HG02610 (cell line): ENCODE data around the gene CPN1.
"Not testable (repeated sequence)": the region's sequence is repeated elsewhere in the genome, so short reads cannot be mapped to it uniquely, and the experiment has no call there.

Source experiments
- ATAC-seq: cut with Tn5 transposase; IDR thresholded peaks from one replicate; pipeline ENCODE4 v1.9.1; 2021; ENCODE audit warnings: mild to moderate bottlenecking, moderate library complexity; ENCODE audit not compliant: unreplicated experiment

Gene CPN1

DNA sequence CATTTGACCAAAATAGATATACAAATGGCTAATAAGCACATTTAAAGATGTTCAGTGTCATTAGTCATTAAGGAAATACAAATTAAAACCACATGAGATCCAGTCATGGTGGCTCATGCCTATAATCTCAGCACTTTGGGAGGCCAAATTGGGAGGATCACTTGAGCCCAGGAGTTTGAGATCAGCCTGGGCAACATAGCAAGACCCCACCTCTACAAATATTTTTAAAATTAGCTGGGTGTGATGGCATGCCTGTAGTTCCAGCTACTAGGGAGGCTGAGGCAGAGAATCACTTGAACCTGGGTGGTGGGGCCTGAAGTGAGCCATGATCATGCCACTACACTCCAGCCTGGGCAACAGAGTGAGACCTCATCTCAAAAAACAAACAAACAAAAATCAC lies 607 bp upstream of the CPN1 start:
- not testable (repeated sequence) for ATAC-seq

DNA sequence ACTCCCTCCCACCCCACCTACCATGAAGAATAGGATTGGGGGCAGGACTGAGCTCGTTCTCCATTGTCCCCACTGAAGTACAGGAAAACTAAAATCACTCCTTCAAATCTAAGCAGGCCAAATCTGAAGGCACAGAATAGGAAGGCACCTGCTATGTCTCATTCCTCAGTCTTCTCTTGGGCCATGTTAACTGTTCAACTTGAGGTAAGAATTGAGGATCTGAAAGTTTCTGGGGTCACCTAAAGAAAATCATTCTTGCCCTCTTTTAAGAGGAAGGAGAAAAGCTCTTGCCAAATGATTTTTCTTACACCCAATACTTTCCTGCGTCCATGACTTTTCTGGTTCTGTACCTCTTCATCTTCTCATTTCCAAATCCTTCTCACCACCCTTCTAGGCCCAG lies 4.9 kb downstream of the CPN1 start:
- ATAC-seq, result no peak

DNA sequence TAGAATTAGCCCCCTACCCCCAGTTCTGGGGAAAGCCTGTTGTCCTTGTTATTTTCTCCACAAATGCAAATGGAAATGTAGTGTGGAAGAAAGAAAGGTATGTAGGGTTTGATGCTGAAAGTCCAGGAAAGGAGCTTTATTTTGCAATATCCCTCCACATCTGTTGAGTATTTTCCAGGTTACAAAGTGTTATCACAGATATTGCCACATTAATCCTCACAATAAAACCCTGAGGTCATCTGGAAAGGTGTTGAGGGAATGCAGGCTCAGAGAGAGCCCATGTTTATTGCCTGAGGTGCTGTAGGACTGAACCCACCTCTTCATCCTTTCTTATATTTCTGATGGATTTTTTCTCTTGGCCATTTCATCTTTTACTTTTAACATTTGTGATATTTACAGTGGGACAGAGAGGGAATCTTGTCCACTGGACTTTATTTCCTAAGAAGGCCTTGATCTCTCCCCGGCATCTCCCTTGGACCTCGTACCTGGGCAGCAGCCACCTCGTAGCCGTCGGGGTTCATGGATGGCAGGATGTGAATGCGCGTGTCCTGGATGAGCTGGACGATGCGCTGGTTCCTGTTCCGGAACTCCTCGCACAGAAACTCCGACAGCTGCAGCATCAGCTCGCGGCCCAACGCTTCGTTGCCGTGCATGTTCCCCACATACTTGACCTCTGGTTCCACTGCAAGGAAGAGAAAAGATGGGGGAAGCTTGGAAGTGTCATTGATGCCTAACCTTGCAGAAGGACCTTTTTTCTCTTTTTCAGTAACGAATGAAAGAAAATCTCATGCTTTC lies 6.0 kb downstream of the CPN1 start:
- ATAC-seq, result no peak

DNA sequence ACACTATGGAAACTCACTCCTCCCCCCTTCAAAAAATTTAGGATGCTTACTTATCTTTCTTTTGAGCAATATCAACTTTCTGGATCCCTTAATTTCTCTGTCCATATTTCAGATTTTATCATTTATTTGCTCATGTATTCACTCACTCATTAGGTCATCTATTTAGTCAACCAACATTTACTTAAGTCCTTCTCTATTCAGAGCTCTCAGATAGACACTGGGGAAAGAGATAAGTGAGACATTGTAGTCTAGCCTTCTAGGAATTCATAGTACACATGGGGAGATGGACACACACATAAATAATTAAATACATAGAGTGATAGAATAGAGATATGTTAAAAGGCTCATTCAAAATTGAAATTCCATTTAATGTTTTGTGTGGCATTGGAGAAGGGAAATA lies 9.2 kb downstream of the CPN1 start:
- ATAC-seq, result no peak

DNA sequence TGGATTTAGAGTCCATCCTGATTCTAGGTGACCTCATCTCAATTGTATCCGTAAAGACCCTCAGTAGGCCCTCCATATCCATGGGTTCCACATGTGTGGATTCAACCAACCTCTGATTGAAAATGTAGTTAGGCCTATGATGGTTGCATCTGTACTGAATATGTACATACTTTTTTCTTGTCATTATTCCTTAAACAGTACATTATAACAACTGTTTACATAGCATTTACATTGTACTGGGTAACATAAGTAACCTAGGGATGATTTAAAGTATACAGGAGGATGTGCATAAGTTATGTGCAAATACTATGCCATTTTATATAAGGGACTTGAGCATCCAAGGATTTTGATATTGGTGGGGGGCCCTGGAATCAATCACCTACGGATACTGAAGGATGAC lies 10.1 kb downstream of the CPN1 start:
- no peak for ATAC-seq

DNA sequence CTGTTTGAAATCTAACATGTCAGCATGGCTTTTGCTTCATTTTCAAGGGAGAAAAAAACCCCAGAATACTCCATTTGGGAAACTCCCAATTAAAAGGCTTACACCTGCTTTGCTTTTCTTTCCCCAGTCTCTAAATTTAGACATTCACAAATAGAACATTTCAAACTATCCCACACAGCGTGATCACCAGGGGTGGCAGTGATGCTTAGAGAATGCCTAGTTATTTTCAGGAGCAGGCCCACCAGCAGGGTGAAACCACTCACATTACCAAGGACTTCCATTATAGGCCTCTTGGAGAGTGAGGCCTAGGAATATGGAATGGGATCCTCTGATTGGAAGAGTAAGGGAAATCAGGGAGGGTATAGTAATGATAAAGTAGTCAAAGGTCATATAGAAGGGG lies 14.2 kb downstream of the CPN1 start:
- no peak for ATAC-seq

DNA sequence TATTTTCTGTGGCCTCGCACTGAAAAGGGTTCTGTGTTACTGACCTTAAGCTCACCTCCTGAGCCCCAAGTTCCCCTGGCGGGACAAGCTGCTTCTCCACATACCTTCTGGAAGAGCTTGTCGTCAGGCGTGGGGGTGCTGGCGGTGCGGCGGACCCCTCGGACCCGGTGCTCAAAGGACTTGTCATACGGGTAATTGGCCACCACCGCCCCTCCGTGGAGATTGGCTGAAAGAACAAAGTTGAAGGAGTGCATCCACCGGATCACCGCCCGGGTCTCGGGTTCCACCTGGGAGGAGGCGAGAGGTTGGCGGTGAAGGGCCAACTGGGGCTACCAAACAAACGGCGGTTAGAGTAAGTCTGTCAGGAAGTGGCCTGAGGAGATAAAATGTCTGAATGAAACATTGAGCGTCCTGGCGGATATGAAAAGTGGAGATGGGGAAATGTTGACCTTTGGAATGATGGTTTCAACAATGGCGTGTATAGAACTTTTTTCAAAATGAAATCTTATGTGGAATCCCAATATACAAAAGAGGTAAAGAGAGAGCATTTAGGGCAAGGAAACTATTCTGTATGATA lies 16.5 kb downstream of the CPN1 start:
- no peak for ATAC-seq

DNA sequence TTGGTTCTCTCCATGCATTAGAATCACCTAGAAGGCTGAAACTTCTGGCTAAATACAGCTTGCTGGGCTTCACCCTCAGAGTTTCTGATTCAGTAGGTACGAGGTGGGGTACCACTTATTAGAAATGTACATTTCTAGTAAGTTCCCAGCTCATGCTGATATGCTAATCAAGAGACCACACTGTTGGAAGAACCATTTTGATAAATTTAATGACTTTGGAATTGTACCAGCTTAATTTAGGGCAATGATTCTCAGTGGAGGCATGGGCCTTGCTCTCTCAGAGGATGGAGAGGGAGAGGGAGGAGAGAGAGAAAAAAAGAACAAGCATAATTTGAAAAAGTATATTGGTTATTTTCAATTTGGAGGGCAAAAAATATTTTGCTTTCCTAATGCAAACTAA lies 20.3 kb downstream of the CPN1 start:
- ATAC-seq, result no peak

DNA sequence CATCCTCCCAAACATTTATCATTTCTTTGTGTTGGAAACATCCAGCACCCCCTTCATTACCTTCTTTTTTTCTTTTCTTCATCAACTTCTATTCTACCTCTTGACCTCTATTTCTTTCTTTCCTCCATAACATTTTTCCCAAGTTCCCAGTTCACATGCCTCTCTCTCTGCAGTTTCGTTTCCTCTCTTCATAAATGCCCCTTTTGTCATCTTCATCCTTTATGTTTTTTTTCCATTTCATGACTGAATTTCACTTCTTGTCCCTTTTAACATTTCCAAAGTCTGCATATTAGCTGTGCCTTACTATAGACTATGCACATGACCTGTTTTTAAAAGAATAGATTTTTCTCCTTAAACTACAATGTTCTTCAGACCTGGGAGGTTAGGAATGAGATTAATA lies 23.7 kb downstream of the CPN1 start:
- ATAC-seq, result no peak

DNA sequence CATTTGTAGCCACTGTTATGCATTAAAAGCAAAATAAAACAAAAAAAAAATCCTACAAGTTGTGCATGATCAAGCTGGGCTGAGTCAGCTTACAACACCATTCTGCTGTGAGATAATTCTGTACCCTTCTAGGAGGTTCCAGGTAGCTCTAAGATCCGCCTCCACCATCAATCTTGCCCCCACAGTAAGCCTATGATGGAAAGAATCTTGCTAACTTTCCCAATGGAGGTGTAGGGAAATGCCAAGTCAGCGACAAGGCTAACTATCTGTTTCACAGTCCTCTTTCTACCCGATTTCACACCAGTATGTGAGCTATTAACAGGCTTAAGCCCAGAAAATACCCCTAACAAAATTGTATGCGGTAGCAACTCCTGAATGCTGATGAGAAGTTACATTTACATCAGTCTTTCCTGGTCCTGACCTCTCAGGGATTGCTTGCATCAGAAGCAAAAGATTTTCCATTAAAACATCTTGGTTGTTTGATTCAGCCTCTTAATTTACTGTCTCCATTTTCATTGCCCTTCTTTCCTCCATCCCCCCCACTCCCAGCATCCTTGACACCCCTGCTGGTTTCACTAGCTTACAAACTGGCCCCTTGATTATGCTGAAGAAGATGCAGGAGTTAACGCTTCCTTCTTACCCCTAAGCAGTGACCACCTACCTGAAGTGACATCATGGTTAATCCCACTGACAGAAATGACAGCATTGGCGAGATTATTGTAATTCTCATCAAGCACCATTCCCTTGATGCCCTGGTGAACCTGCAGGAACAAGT lies 27.8 kb downstream of the CPN1 start:
- ATAC-seq, result no peak

DNA sequence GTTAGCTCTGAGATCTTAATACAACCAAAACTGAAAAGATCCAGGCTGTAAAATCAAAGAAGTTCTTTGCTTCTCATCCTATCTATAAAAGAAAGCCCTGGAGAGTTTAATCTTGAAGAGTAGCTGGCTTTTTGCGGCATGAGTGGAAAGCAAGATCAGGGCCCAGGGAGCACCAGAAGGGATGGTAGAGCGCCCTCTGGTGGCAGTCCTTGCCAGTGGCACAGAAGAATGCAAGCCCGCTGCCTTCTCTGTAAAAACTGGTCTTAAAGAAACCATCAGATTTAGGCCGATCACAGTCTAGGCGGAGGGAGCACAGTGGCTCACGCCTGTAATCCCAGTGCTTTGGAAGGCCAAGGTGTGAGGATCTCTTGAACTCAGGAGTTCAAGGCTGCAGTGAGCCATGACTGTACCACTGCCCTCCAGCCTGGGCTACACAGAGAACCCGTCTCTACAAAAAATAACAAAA lies 35.6 kb downstream of the CPN1 start:
- peak; percentile 70 for ATAC-seq

DNA sequence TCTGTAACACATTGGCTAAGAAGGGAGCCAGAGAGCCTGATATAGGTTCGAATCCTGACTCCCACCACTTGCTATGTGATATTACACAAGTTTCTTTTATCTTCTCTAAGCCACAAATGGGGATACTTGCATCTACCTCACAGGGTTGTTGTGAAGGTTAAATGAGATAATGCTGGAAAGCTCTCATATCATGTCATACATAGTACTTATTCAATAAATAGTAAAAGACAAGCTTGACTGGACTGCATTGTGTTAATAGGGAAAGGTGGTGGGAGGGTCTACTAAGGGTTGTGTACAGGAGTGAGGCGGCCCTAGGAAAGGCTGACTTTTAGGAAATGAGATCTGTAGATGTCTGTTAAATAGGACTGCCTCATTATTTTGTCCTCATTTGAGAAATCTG lies 36.1 kb downstream of the CPN1 start:
- ATAC-seq, result no peak

DNA sequence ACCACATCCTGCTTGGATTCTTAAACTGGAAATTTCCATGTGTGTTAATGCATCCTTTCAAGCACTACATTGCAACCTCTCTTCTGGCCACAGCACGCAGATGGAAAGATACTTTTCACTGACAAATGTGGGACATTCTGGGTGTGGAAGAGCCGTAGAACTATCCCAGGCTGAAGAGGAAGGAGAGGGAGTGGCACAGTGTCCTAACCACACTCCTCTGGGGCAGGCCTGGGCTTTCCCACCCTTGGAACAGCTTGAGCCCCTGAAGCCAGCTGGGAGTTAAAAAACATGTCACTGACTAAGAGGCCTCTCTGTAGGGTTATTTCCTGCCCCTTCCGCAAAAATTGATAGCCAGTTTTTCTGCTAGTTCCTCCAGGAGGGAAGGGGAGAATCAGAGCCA lies 37.9 kb downstream of the CPN1 start:
- no peak for ATAC-seq

DNA sequence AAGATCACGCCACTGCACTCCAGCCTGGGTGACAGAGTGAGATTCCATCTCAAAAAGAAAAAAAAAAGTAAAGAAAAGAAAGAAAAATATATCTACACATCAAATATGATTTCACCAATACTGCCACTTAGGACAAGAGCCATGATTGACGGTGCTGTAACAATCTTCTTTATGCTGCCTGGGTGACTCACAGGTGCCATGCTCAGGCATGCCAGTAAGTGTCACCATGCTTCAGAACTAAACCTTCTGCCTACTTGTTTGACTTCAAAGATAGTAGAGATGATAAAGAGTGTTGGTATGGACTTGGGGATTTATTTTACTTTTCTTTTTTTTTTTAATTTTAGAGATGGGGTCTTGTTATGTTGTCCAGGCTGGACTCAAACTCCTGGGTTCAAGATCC lies 38.3 kb downstream of the CPN1 start:
- no peak for ATAC-seq

DNA sequence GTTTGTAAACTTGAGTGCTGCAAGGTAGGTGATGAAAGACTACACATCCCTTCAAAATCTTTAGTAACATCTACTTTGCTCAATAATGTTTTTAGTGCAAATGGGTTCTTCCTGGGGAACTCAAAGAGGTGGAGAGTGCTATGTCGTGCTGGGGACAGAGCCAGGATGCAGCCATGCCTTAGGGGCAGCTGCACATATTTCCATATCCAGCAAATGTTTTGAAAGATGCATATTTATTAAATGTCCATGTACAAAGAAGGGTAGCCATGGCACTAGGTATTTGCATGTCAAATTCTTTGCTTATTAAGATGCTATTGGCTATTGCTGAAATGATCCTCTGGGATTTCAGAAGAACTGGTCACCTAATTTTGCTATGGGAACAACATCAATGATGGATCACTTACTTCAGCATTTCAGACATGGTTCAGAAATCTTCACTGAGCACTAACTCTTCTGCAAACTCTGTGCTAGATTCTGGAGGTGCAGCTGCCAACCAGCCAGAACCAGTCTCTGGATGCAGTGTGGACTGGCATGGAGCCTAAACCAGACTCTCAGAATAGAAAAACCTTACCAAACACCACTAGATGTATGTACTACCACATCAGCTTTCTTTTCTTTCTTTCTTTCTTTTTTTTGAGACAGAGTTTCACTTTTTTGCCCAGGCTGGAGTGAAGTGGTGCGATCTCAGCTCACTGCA lies 40.2 kb downstream of the CPN1 start:
- no peak for ATAC-seq

DNA sequence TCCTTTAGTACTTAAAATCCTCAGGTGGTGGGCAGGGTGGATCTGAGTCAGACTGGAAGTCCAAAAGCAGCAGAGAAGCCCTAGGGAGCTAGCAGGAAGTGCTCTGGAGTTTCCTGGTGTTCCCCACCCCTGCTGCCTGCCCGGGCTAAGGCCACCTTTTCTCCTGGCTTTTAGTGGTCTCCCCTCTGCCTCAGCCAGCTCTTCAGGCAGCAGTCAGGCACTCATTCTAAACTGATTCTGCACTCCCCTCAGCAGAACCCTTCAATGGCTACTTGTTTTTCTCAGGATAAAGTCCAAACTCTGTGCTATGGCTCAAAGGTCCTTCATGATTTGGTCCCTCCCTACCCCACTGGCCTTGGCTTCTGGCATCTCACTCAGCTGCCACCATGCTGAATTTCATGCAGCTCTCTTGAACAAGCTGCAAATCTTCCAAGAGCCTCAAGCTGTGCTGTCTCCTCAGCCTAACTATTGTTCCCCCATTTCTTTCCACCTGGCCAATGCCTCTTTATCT lies 43.1 kb downstream of the CPN1 start:
- peak; percentile 64 for ATAC-seq

DNA sequence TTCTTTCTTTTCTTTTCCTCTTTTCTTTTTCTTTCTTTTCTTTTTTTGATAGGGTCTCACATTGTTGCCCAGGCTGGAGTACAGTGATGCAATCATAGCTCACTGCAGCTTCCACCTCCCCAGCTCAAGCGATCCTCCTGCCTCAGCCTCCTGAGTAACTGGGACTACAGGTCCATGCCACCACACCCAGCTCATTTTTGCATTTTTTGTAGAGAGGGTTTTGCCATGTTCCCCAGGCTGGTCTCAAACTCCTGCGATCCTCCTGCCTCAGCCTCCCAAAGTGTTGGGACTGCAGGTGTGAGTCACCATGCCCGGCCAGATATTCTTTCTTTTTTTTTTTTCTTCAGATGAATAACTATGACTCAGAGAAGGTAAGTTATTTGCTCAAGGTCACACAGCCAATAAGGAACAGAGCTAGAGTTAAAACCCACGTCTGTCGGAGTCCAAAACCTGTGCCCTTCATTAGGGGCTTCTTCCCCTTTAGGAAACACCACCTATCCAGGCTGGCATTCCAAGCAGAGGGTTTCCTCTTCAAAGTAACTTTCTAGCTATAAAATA lies 43.8 kb downstream of the CPN1 start:
- ATAC-seq, result no peak

DNA sequence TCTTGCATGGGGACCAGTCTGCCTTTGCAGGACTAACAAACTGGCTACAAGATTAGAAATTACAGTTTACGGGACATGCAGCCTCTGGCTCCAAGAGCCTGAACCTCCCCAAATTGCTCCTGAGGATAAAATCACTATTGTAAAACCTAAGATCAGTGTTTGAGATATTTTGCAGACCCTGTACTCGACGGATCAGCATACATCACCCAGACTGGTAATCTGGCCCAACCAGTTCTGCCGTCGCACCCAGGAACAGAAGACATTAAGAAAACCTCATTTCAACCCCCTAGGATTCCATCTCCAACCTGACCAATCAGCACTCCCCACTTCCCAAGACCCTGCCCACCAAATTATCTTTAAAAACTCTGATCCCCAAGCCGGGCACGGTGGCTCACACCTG lies 44.8 kb downstream of the CPN1 start:
- ATAC-seq, result no peak

DNA sequence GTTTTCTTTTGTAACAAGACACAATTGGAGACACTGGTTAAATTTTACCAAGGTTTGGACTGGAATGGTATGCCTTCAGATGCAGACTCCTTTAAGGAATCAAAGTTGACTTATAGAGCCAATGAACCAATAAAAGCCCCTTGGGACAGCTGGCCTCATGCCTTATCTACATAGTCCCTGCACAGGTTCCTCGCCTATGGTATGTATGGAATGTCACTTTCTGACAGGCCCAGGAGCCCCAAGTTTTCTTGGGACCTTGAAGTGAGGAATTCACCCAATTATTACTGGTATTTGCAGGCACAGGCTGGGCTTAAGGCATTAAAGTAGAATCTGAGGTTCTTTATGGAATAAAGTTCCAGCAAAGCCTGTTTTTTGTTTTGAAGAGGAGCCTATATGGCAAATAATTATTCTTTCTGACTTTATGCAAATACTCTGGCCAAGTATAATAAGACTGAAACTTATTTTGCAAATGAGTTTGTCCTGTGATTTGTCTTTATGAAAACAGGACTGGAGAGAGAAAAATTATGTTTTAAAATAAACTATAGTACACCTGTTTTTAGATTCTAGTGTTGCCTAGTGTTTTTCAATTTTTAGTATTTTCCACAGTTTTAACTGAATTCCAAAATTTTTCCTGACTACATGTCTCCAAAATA lies 47.8 kb downstream of the CPN1 start:
- ATAC-seq, result no peak

DNA sequence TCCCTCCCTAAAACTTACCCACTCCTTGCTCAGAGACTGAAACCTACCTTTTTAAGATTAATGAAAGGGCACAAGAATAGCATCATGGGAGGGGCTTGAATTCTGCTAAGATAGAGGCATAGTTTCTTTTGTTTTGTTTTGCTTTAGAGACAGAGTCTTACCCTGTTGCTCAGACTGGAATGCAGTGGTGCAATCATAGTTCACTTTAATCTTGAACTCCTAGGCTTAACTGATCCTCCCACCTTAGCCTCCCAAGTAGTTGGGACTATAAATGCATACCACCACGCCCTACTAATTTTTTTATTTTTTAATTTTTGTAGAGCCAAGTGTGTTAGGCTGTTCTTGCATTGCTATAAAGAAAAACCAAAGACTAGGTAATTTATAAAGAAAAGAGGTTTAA lies 54.3 kb downstream of the CPN1 start:
- ATAC-seq, result no peak
